ENCODE measurements around the gene PCNX2.

The PCNX2 gene

GRCh38 chr1:232950197-232951176 lies 345.0 kb downstream of the PCNX2 start, which contains the start of gene NTPCR:
Gene NTPCR, plus strand, starts transcription at chr1:232950611. Its CDS starts 100 bp downstream, at chr1:232950711.
- peak; percentile 89 for DNase-seq

DNA sequence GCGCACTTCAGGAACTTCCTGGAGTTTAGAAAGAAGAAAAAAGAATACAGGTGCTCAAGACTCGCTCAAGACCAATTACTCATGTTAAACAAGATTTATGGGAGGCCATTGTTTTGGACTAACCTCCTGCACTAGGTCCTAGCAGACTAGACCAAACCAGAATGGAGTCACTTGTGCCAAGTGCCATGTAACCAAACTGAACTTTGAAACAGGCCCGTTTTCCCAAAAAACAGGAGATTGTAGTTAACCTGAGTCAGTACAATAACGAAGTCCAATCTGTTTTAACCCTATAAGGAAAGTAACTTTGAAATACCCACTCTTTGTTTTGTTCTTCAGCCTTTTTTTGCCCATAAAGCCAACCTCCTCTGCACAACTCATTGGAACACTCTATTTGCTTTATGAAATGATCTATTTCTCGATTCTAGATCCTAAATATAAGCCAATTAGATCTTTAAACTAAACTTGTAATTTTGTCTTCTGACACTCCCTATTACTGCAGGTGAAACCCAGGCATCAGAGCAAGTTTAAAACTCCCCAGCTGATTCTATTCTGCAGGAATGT lies 345.8 kb downstream of the PCNX2 start:
- no peak for DNase-seq

DNA sequence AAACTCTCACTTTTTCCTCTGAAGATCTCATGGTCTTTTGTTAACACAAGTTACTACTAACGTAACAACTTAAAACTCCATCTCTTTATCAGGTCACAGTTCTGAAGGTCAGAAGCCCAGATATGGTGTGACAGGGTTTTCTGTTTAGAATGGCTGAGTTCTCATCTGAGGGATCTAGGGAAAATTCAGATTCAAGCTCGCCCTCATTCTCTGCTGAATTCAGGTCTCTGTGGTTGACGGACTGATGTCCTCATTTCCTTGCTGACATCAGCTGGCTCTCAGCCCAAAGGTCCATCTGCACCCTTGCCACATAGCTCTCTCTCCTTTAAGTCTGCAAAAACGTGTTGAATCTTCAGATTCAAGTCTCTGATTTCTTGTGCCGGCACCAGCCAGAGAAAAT lies 351.2 kb downstream of the PCNX2 start:
- no peak for DNase-seq

DNA sequence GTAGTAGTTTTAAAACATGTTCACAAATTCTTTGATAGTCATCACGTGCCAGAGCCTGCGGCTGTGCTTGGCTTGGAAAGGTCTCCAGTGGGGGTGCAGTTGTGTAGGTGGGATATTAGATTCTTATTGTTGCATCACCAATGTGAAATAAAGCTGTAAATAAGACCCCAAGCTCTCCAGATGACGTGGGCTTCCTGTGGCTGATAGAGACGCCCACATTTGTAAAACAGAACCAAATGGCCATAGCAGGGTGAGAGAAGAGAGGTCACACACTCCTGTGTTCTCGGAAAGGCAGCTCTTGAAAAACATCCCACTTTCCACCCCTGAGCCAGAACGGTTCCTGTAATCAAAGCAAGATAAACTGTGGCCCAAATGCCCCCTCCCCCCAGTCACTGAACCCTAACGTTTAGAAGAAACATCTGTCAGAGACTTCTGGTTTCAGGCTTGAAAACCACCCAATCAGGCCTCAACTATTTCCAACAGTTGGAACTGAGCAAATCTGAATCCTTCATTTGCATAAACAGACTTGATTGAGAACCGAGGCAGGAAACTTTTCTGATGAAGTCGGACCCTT lies 351.8 kb downstream of the PCNX2 start:
- no peak for DNase-seq

DNA sequence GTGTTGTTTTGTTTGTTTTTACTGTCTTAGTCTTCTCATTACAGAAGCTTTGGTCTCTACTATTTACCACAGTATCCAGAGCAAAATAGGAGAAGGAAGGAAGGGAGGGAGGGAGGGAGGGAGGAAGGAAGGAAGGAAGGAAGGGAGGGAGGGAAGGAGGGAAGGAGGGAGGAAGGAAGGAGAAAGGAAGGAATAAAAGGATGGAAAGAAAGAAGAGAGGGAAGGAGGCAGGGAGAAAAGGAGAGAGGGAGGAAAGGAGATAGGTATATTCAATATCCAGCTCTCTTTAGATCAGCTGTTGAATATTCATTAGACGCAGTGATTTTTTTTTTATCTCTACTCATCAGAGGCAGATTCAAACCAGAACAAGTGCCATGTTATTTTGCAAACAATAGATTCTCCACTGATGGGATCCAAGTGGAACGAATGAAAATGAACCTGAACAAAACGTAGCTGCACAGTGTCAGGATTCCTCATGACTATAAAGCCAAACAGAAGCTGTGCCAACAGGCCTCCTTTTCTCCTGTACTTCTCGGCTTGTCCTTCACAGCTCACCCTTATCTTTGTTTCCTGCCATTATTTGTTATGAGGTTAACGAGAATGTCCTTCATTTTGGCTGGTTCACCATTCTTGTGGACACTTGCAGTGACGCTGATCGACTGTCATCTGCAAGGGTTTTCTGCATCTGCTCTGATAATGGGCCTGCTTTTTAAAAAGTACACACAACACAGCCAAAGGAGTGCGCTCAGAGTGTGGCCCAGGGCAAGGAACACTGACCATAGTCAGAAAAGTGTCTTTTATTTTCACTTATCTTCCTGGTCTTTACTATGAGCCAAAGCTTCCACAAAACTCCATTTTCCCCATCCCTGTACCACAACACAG lies 352.9 kb downstream of the PCNX2 start:
- DNase-seq, result no peak

DNA sequence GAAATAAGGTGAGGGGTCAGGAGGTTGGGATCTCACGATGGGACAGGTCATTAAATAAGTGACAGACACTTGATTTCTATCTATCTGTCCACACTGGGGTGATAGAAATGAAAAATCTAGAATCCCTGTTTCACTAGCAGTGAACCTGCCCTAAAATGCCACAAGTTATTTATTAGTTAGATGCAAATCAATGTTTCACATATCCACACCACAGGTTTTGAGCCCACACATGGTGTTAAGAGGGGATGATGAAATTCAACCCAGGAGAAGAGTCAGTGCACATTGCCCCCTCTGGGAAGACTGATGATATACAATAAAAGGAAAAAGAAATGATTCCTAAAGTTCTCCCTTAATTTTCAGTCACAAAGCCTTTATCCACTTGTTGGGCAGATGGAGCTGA lies 355.3 kb downstream of the PCNX2 start:
- no peak for DNase-seq

DNA sequence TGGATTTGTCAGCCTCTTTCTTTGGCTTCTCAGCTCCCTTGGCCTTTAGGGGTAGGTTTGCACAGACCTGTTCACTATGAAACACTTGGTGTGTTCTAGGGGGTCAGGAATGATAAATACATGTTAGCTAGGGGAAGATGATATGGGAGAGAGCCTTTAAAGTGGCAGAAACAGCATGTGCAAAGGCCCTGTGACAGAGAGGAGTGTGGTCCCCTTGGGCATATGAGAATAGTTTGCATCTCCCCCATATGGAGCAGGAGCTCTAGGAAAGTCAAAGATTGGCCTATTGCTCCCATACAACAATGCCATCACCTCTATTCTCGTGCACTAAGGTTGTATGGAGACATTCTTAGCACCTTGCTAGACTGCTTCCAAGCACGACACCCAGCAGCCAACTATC lies 355.8 kb downstream of the PCNX2 start:
- no peak for DNase-seq

DNA sequence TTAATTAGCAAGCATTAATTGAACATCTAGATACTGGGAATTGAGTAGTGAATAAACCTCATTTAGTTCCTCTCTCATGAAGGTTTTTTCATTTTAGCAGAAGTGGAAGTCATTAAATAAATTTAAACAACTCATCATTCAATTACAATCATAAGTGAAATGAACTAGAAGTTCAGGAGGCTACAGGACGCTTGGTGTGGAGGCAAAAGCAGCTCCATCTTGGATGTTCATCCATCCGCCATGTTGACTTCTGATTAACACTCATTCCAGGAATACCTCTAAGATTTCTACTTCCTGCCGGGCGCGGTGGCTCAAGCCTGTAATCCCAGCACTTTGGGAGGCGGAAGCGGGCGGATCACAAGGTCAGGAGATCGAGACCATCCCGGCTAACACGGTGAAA lies 356.6 kb downstream of the PCNX2 start:
- no peak for DNase-seq

DNA sequence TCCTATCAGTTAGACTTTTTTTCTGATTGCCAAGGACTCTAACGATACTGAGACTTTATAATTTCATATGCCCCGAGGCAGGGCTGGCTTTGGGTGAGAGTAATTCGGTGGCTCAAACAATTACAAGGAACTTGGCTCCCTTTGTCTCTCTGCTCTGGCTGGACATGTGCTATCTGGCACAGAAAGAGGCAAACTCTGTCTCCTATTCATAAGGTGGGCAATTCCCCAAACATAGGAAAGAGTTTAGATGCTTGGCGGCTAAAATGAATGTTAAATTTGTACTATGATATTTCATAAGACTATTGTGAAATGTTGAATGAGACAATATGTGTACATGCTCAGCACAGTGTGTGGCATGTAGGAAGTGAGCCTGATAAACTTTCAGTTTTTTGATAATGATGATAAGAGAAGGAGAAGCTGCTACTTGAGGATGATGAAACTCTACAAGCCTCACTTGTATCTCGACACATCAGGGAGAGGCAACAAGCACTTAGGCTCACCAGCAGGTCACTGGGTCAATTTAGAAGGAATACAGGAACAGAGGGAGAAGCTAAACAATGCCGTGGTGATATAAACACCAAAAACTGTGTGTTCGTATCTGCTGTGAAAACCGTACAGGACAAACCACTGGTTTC lies 357.7 kb downstream of the PCNX2 start:
- DNase-seq, result no peak

DNA sequence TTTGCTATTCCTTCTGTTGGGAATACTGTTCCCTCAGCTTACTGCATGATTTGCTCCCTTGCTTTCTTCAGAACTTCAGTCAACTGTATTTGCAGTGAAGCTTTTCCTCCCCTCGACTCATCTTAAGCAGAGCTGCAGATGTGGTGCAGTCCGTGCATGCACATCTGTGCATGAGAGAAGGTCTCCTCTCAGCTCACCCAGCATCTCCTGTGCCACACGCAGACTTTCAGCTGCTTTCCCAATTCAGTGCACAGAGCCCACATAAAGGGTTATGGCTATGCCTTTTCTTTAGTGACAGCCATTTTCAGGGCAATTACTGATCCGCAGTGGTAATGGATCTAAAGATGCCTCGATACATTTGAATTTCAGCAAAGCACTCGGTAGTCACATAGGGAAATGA lies 358.6 kb downstream of the PCNX2 start:
- DNase-seq, result no peak
